GM08714 (cell line): Measurements from ENCODE around the gene ITPKC.
A peak's percentile ranks its signal among the peaks of the same experiment; 100 is the strongest.
"Not testable (repeated sequence)": the region's sequence is repeated elsewhere in the genome, so short reads cannot be mapped to it uniquely, and the experiment has no call there.

Source experiments
- H3K4me3 ChIP-seq: fragments of 200-500 bp; sonication (Bioruptor generic); 2 replicates; pipeline ENCODE4 v1.5.1; 2014; ENCODE audit warnings: mild to moderate bottlenecking, low read length, inconsistent platforms
- ZNF274 ChIP-seq: IDR thresholded peaks from 2 replicates; pipeline ENCODE4 v1.6.1; 2012; ENCODE audit warnings: mild to moderate bottlenecking, low read depth, low read length

Gene ITPKC

DNA sequence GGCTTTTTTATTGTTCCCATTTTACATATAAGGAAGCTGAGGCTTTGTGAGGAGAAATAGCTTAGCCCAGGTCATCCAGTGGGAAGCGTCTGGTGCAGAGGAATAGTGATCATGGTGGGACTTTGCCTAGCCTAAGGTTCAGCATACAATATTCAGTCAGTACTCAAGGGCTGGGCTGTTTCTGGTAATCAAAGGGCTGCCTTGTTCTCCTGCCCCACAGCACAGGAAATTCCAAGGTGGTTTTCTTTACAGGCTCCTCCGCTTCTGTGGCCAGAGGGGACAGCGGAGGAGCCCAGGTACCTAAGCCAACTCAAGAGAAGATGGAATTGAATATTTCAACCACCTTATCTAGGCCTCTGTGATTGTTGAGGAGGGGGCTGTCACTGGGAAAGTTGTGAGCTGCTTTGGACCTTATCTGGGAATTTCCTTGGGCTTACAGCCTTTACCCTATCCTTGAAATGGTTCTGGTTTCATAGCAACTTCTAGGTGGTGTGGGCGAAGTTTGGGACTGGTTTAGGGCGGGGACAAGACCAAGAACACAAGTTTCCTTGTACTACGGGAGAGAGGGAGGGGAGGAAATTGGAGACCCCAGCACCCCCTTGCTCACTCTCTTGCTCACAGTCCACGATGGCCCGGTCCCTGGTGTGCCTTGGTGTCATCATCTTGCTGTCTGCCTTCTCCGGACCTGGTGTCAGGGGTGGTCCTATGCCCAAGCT lies 58.2 kb downstream of the ITPKC start, which contains the start of gene MIA:
TSS of gene MIA (plus strand) at position 606 of the 716 bp plus-strand sequence. CDS start at position 628, 22 bp downstream.
- H3K4me3 ChIP-seq, result no peak within 1 kb of the TSS
- no peak for TF ChIP-seq ZNF274

DNA sequence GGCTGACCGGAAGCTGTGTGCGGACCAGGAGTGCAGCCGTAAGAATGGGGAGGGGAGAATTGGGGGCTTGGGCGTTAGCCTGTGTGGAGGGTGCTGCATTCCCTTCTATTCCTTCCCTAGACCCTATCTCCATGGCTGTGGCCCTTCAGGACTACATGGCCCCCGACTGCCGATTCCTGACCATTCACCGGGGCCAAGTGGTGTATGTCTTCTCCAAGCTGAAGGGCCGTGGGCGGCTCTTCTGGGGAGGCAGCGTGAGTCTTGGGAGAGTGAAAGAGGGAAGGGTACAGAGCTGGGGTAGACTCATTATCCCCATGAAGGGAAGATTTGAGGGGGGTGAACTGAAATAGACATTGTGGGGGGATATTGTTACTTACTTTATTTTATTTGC lies 58.7 kb downstream of the ITPKC start:
- no peak for TF ChIP-seq ZNF274
- no peak overlapping the region for H3K4me3 ChIP-seq

DNA sequence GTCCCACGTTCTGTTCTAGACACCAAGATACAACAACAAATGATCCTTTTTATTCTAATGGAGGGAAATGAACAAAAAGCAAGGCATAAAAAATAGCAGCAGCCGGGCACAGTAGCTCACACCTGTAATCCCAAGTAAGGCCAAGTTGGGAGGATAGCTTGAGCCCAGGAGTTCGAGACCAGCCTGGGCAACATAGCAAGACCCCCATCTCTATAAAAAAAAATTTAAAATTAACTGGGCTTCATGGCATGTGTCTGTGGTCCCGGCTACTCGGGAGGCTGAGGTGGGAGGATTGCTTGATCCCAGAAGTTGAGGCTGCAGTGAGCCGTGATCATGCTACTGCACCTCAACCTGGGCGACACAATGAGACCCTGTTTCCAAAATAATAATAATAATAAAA lies 59.5 kb downstream of the ITPKC start:
- TF ChIP-seq ZNF274, result no peak
- H3K4me3 ChIP-seq, result no peak overlapping the region

DNA sequence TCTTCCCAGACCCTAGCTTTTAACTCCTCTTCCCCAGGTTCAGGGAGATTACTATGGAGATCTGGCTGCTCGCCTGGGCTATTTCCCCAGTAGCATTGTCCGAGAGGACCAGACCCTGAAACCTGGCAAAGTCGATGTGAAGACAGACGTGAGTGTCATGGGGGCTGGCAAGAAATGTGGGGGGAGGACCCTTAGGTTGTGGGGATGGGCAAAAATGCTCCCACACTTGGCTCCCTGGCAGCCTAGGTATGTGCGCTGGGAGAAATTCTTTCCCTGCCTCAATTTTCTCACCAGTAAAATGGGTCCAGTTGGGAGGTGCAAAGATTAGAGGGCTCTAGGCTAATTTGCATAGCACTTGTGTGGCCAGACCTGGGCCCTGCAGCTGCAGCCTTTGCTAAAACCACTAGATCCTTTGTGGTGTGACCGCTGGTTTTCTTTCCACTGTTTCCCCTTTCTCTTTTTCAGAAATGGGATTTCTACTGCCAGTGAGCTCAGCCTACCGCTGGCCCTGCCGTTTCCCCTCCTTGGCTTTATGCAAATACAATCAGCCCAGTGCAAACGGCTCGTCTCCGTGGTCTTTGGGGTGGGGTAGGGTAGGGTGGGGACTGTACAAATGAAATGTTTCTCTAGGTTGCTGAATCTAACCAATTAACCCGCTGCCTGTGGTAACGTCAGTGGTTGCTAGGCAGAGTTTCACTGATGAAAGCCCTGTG lies 60.2 kb downstream of the ITPKC start:
- no peak for TF ChIP-seq ZNF274
- H3K4me3 ChIP-seq, result peak overlapping the region; percentile 72

DNA sequence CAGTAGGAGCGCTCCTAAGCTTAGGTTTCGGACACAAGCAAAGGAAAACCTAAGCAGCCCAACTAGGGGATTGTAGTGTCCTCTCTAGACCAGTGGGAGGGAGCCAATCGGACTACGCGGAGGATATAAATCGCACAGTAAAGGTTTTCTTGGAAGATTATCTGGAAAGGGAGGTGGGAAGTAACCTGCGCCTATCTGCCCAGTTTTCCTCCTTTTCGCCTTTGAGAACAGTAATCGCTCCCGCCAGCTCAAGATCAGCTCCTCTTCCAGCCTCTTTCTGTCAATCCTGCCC lies 60.7 kb downstream of the ITPKC start:
- peak overlapping the region; percentile 72 for H3K4me3 ChIP-seq
- TF ChIP-seq ZNF274, result no peak

DNA sequence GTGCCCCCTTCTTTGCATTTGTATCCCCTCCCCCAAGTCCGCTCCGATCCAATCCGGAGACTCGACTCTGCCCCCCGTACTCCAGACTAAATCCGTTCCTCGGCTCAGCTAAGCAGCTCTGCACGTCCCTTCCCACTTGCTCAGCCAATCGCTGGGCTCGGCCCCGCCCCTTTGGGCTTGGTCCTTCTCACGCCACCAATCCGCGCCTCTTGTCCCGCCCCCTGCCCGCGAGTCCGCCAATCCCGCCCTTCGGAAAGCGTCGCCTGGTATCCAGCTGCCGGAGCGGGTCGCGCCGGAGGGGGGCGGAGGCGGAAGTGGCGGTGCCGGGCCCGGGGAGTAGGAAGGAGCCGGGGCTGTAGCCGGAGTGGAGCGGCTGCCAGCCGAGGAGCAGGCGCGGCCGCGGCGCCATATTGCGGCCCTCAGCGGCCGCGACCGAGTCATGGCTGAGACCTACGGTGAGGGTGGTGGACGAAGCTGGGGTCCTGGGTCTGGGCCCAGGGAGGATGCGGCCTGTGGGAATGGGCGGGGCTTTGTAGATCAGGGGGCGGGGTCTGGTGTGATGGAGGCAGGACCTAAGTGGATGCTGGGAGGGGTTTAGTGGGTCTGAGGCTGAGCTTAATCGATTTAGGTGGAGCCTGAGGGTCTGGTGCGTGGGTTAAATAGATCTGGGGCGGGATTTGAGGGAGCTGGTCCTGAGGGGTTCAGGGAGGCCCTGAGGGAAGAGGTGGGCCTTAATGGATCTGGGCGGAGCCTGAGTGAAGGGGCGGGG lies 61.2 kb downstream of the ITPKC start, which contains the start of gene RAB4B:
TSS of gene RAB4B (plus strand) at position 311 of the 769 bp plus-strand sequence. CDS start at position 440, 129 bp downstream.
- TF ChIP-seq ZNF274, result no peak
- H3K4me3 ChIP-seq, result peak within 1 kb of the TSS; percentile 84

DNA sequence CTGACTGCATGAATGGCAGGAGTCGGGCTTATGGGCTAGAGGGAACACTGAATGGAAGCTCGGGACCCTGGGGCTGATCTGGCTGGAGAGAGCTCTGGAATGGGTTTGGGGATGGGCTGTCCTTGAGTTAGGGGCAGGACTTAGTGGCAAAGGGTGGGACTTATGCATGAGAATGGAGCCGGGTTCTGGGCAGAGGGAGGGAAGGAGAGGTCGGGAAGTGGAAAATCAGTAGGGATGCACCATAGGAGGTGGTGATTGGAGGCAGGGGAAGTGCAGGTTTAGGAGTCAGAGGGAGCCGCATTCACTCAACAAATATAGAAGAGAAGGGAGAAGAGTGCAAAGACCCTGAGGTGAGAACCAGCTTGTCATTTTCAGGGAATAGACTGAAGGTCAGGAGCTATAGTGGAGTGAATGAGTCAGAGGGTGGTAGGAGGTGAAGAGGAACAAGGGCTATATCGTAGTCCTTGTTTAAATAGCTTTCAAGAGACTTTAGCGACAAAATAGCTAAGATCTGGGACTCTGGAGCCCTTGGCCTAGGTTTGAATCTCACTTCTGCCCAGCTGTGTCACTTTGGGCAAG lies 61.9 kb downstream of the ITPKC start:
- peak overlapping the region; percentile 84 for H3K4me3 ChIP-seq
- no peak for TF ChIP-seq ZNF274

DNA sequence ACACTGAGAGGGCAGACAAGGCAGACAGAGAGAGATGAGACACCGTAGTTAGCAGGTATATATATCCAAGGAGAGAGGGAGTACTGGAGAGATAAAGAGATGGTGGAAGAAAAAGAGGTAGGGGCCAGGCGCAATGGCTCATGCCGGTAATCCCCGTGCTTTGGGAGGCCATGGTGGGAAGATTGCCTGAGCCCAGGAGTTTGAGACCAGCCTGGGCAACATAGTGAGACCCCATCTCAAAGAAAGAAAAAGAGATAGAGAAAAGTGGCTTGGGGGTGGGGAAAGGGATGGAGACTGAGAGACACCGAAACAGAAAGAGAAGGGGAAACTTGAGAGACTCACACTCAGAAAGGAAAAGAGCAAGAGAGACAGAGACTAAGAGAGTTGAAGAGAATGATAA lies 63.7 kb downstream of the ITPKC start:
- no peak overlapping the region for H3K4me3 ChIP-seq
- no peak for TF ChIP-seq ZNF274

DNA sequence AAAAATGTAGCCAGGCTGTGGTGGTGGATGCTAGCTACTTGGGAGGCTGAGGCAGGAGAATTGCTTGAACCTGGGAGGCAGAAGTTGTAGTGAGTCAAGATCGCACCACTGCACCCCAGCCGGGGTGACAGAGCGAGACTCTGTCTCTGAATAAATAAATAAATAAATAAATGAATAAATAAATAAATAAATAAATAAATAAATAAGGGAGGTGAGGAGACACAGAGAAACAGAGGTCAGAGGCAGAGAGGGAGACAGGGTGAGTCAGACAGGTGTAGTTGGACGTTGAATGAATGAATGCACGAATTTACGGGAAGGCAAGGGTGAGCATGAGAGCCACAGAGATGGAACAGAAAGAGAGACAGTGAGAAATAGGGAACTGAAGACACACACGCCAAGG lies 64.2 kb downstream of the ITPKC start:
- TF ChIP-seq ZNF274, result no peak
- H3K4me3 ChIP-seq, result no peak overlapping the region

DNA sequence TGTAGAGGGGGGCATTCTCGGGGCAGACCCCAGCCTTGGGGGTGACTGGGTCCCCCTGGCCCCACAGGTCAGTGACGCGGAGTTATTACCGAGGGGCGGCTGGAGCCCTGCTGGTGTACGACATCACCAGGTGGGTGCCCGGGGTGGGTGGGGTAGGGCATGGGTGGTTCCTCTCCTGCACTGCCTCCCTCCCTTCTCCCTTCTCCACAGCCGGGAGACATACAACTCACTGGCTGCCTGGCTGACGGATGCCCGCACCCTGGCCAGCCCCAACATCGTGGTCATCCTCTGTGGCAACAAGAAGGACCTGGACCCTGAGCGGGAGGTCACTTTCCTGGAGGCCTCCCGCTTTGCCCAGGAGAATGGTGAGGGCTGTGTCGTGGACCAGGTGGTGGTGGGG lies 66.8 kb downstream of the ITPKC start:
- TF ChIP-seq ZNF274, result no peak
- H3K4me3 ChIP-seq, result no peak overlapping the region

DNA sequence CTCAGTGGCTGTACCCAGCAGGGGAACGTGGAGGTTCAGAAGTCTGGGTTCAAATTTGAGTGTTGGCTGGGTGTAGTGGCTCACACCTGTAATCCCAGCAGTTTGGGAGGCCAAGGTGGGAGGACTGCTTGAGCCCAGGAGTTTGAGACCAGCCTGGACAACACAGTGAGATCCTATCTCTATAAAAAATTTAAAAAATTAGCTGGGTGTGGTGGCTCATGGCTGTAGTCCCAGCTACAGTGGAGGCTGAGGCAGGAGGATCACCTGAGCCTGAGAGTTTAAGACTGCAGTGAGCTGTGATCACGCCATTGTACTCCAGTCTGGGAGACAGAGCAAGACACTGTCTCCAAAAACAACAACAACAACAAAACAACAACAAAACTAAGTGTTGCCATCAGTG lies 67.2 kb downstream of the ITPKC start:
- not testable (repeated sequence) for H3K4me3 ChIP-seq

DNA sequence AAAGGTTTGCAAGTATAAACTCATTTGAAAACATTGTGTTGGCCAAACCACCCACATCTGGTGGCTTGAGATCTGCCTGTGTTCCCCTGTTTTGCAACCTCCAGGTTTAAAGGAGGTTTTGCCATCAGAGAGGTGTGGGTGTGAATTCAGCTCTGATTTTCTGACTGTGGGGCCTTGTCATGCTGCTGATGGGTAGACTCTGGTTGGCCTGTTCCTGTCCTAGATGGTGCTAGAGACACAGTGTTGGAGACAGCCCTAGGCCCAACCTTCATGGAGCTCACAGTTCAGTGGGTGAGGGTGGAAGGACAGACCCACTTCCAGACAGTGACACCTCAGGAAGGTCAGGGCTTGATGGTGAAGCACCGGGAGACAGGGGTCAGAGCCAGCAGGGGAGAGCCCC lies 68.6 kb downstream of the ITPKC start:
- no peak overlapping the region for H3K4me3 ChIP-seq
- TF ChIP-seq ZNF274, result no peak

DNA sequence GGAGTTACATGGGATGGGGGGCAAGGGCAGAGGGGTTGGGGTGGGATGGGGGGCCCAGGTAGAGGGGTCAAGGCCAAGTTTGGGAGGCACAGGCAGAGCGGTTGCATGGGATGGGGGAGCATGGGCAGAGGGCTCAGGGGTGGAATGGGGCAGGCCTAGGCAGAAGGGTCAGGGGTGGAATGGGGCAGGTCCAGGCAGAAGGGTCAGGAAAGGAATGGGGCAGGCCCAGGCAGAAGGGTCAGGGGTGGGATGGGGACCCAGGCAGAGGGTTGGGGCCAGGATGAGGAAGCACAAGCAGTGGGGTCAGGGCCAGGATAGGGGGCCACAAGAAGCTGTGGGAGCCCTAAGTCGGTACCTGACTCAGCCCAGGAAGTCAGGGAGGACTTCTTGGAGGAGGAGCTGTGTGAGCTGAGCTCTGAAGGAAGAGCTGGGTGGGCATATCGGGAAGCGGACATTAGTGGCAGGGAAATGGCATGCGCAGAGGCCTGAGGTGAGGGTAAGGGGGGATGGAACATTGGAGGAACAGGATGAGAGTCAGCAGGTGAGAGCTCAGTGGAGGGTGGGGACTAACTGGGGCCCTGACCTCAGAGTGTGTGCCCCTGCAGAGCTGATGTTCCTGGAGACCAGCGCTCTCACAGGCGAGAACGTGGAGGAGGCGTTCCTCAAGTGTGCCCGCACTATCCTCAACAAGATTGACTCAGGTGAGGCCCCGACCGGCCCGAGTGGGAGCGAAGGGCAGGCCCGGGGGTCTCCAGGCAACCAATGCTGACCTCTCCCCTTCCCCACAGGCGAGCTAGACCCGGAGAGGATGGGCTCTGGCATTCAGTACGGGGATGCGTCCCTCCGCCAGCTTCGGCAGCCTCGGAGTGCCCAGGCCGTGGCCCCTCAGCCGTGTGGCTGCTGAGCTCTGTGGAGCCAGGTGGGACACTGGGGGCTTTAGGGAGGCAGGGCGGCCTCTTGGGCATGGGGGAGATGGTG lies 69.4 kb downstream of the ITPKC start:
- no peak for TF ChIP-seq ZNF274
- H3K4me3 ChIP-seq, result no peak overlapping the region
